Adrenal gland (tissue), 5 donors: ENCODE measurements around the gene UGT1A10.

Source experiments
- CTCF ChIP-seq, 6 experiments: fragments of 450-650 bp in 4 of 6; fragments of 200-600 bp in 2 of 6; sonication (generic) in 1 of 6; IDR thresholded peaks; 1 replicate in 5 of 6; 2 replicates in 1 of 6; pipeline versions ENCODE4 v1.5.1 to v1.8.0; 2016 to 2021; ENCODE audit warnings: antibody characterized with exemption in 6 of 6, mild to moderate bottlenecking in 2 of 6, moderate library complexity in 1 of 6
- POLR2A ChIP-seq, 2 donors: fragments of 450-650 bp; IDR thresholded peaks; one replicate each; pipeline ENCODE4 v1.6.1; 2017; ENCODE audit warnings: antibody characterized with exemption in 2 of 2, mild to moderate bottlenecking in 2 of 2, moderate library complexity in 1 of 2
- donor health status: DM: no; HTN: no; CAD: no.

- TF ChIP-seq POLR2A (IDR thresholded peaks at IDR 0.05) (no peak), CTCF (IDR thresholded peaks at IDR 0.05) (no peak)
Observed at GRCh38 chr2:233597522-233597921, 38.7 kb upstream of the UGT1A10 start.
